Cardiac muscle cell (in vitro differentiated cells and primary cell): ENCODE results near the gene C13orf46. TPM values are rescaled to one million over a fixed set of nuclear protein-coding genes. Genes with fewer than 3 reads are reported as not detected.
A peak's percentile ranks its signal among the peaks of the same experiment; 100 is the strongest.

Experiments
- DNase-seq, 2 donors: peaks; one replicate each; pipeline versions ENCODE4 v3.0.0 to v3.0.0-alpha.2; 2010 to 2017; ENCODE audit warnings: low read depth in 1 of 2, low spot score in 1 of 2
- H3K27ac ChIP-seq: fragments of 200-600 bp; sonication (generic); 2 replicates; pipeline ENCODE4 v1.5.1; 2016
- H3K27me3 ChIP-seq: fragments of 200-600 bp; sonication (generic); 2 replicates; pipeline ENCODE4 v1.6.0; 2016; ENCODE audit warnings: control low read depth
- H3K36me3 ChIP-seq: fragments of 200-600 bp; sonication (generic); 2 replicates; pipeline ENCODE4 v1.5.1; 2016; ENCODE audit warnings: control low read depth
- H3K4me1 ChIP-seq: fragments of 200-600 bp; sonication (generic); 2 replicates; pipeline ENCODE4 v1.8.1; 2017; ENCODE audit warnings: low read depth, mild to moderate bottlenecking, mixed run types
- H3K4me3 ChIP-seq: fragments of 200-600 bp; sonication (generic); 2 replicates; pipeline ENCODE4 v1.5.1; 2016; ENCODE audit warnings: mild to moderate bottlenecking
- H3K9me3 ChIP-seq: fragments of 200-600 bp; sonication (generic); 2 replicates; pipeline ENCODE4 v1.5.1; 2017; ENCODE audit warnings: low read depth, mild to moderate bottlenecking, control low read depth
- polyA plus RNA-seq: library from polyadenylated mRNA; unstranded; fragments of >200 nt; fragmentation: Nextera tagmentation; extraction: Ambion mirVana; gene quantifications from 2 replicates; pipeline ENCODE4 v1.2.1, GENCODE V29; 2016
- total RNA-seq: library from RNA; depleted of rRNA; stranded (reverse); fragments of >200 nt; gene quantifications from 2 replicates; pipeline ENCODE4 v1.2.3, GENCODE V29; 2016
- TF ChIP-seq, protein P1 (sequence below): IDR thresholded peaks from 2 replicates; pipeline ENCODE4 v1.5.1; 2012; ENCODE audit warnings: low read depth, mild to moderate bottlenecking, low read length

C13orf46 gene
- total and polyA plus RNA-seq, 2 experiments from 2014 or later: 0.35 TPM; not detected in 1

DNA sequence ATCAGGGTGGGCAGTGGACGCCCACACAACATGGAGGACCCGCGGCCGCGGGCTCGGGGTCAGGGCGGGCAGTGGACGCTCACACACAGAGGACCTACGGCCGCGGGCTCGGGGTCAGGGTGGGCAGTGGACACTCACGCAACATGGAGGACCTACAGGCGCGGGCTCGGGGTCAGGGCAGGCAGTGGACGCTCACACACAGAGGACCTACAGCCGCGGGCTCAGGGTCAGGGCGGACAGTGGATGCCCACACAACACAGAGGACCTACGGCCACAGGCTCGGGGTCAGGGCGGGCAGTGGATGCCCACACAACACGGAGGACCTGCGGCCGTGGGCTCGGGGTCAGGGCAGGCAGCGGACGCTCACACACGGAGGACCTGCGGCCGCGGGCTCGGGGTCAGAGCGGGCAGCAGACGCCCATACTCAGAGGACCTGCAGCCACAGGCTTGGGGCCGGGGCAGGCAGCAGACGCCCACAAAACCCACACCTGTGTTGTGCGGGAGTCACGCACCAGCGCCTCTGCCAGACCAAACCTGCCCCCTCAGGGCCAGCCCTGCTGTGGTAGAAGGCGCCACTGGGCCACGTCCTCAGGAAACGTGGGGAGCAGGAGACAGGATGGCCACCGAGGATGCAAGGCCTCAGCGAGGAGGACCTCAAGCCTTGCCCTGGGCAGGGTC is 27.6 kb upstream of the C13orf46 start:
- DNase-seq: no peak
- TF ChIP-seq, protein P1, sequence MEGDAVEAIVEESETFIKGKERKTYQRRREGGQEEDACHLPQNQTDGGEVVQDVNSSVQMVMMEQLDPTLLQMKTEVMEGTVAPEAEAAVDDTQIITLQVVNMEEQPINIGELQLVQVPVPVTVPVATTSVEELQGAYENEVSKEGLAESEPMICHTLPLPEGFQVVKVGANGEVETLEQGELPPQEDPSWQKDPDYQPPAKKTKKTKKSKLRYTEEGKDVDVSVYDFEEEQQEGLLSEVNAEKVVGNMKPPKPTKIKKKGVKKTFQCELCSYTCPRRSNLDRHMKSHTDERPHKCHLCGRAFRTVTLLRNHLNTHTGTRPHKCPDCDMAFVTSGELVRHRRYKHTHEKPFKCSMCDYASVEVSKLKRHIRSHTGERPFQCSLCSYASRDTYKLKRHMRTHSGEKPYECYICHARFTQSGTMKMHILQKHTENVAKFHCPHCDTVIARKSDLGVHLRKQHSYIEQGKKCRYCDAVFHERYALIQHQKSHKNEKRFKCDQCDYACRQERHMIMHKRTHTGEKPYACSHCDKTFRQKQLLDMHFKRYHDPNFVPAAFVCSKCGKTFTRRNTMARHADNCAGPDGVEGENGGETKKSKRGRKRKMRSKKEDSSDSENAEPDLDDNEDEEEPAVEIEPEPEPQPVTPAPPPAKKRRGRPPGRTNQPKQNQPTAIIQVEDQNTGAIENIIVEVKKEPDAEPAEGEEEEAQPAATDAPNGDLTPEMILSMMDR: no peak
- Histone ChIP-seq H3K27ac (no peak overlapping the region), H3K27me3 (no peaks in the 10 kb centered on the region), H3K4me1 (no peaks in the 10 kb centered on the region), H3K4me3 (no peak overlapping the region), H3K9me3 (no peaks in the 10 kb centered on the region), H3K36me3 (no peaks in the 10 kb centered on the region)

DNA sequence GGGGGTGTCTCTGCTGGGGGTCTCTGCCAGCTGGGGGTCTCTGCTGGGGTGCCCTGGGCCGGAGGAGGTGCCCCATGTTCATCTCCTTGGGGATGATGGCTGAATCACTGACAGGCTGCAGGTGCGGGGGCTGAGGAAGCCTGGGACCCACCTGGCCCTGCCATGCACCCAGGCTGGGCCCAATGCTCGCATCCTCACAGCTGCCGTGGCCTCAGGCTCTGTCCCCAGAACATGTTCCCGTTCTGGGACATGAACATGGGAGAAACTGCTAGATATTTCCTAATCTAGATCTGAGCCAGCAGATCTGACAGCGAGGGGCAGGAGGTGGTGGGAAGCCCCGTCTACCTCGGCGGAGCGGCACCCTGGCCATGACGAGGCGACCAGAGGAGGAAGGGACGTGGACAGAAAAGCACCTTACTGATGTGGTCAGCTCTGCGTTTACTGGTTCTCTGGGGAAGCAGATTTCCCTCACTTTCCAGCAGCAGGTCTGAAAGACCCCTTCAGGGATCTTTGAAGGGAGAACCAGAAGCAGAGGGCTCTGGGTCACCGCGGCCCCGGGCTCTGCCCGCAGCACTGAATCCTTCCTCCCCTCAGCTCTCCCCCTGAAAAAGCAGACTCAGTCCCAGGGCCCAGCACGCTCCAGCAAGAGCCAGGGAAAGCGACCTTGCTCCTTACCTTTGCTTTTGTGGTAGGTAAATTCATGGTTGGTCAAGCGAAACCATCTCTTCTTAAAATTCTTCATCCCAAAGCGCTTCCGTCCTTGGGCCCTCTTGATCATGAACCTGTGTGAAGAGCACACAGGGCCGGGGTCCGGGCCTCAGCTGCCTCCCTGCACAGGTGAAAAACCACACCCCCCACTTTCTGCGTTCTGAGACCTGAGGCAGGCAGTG is 26.5 kb upstream of the C13orf46 start:
- no peak overlapping the region for H3K27ac ChIP-seq
- no peaks in the 10 kb centered on the region for H3K9me3 ChIP-seq
- DNase-seq: no peak
- TF ChIP-seq, protein P1: no peak
- H3K4me3 ChIP-seq: no peak overlapping the region
- no peaks in the 10 kb centered on the region for H3K27me3 ChIP-seq
- no peaks in the 10 kb centered on the region for H3K36me3 ChIP-seq
- no peaks in the 10 kb centered on the region for H3K4me1 ChIP-seq

DNA sequence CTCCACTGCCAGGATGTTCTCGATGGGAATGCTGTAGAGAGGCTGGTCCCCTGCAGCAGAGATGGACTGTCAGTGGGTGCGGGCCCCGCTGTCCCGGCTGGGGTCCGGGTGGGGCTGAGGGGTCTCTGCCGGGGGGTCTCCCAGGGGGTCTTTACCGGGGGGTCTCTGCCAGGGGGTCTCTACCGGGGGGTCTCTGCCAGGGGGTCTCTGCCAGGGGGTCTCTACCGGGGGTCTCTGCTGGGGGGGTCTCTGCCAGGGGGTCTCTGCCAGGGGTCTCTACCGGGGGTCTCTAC is 25.7 kb upstream of the C13orf46 start:
- Histone ChIP-seq H3K27ac (no peak overlapping the region), H3K36me3 (no peaks in the 10 kb centered on the region), H3K4me1 (no peaks in the 10 kb centered on the region), H3K4me3 (no peak overlapping the region), H3K27me3 (no peaks in the 10 kb centered on the region), H3K9me3 (no peaks in the 10 kb centered on the region)
- DNase-seq: no peak
- TF ChIP-seq, protein P1: no peak

DNA sequence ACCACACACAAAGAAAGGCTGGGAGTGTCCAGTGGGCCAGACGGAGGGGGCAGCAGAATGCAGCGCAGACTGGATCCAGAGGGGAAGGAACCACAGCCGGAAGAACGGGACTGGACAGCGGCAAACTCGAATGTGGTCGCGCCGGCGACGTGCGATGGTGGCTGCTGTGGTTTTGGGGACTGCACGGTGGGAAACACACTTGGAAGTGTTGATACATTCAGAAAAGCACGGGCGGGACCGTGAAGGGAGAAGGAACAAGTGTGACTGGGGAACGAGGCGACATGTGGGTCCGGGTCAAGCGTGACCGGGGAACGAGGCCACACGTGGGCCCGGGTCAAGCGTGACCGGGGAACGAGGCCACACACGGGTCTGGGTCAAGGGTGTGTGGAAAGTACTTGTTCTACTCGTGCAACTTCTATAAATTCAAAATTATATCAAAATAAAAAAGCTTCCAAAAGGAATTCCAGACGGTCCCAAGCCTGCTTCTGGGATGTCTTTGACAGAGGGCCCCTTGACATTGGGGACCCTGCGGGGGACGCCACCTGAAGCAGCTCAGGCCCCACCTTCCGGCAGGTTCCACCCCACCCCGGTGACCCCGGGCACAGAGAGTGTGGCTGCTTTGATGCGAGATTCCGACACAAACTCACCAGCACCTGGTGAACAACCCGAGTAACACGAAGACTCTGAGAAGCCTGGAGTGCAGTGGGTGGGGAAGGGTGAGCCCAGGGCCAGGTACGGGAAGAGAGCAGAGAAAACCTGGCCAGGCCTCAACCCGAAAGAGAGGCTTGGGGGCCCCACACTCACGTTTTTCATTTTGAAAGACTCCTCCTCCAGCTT is 25.1 kb upstream of the C13orf46 start:
- H3K4me3 ChIP-seq: no peak overlapping the region
- H3K27ac ChIP-seq: no peak overlapping the region
- H3K9me3 ChIP-seq: no peaks in the 10 kb centered on the region
- no peaks in the 10 kb centered on the region for H3K27me3 ChIP-seq
- H3K36me3 ChIP-seq: no peaks in the 10 kb centered on the region
- TF ChIP-seq, protein P1: no peak
- no peak for DNase-seq
- H3K4me1 ChIP-seq: no peaks in the 10 kb centered on the region

DNA sequence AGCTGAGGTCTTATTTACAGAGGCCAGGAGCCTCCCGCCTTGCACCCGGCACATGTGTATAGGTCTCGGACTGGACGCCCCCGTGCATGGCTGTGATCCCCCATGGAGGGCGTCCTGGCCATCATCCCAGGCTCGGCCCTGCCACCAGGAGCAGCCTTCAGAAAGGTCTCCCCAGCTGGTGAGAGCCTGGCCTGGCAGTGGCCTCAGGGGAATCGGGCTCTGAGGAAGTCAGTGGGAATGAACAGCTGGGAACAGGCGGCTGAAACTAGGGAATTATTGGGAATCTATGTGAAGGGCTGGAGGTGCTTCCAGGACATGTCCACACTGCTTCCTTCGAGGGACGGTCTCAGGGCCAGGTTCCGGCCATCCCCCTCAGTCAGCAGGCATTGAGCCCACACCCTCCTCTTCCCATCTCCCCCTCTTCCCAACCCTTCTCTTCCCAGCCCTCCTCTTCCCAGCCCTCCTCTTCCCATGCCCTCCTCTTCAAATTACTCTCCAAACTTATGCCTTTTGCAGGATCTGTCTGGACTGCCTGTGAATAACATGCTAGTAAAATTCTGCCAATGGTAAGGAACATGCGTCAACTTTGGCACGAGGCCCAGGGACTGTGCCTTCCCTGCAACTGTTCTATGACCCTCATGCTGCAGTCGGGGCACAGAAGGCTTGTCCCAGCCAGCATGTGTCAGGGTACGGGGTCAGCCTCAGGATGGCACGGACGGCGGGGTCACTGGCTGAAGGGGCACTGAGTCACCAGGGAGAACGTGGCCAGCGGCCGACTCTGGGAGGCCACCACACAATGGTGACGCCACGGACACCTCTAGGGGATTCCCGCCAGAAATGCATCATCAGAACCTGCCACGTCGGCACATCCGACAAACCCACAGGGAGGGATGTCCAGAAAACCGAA is 24.2 kb upstream of the C13orf46 start:
- Histone ChIP-seq H3K27ac (no peak overlapping the region), H3K27me3 (no peaks in the 10 kb centered on the region), H3K4me3 (no peak overlapping the region), H3K36me3 (no peaks in the 10 kb centered on the region), H3K9me3 (no peaks in the 10 kb centered on the region), H3K4me1 (no peaks in the 10 kb centered on the region)
- TF ChIP-seq, protein P1: no peak
- peak in 1 of 2 donors; percentile 71 for DNase-seq
